GM19372 (cell line): ENCODE data around the gene HS6ST2.
"Not testable (repeated sequence)": the region's sequence is repeated elsewhere in the genome, so short reads cannot be mapped to it uniquely, and the experiment has no call there.

Source experiments
- ATAC-seq: cut with Tn5 transposase; IDR thresholded peaks from one replicate; pipeline ENCODE4 v1.9.1; 2021; ENCODE audit warnings: mild to moderate bottlenecking, low read depth, moderate library complexity; ENCODE audit not compliant: unreplicated experiment

The HS6ST2 gene

GRCh38 chrX:132958091-132958703, at the start of gene HS6ST2:
HS6ST2 (minus strand) TSS chrX:132958629.
- ATAC-seq, result no peak

DNA sequence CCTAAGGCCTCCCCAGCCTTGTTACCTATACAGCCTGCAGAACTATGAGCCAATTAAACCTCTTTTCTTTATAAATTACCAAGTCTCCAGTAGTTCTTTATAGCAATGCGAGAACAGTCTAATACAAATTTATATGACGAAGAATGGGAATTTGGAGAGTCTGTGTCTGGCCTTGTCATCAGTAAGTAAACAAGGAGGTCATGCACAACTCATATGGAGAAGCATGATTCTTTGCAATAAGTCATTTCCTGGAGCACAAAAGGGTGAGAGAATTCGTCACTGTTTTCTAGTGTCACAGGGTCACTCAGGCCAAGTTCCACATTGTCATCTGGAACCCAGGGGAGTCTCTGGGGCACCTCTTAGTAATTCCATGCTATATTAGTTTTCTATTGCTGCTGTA, 49.0 kb upstream of the HS6ST2 start:
- ATAC-seq, result no peak

DNA sequence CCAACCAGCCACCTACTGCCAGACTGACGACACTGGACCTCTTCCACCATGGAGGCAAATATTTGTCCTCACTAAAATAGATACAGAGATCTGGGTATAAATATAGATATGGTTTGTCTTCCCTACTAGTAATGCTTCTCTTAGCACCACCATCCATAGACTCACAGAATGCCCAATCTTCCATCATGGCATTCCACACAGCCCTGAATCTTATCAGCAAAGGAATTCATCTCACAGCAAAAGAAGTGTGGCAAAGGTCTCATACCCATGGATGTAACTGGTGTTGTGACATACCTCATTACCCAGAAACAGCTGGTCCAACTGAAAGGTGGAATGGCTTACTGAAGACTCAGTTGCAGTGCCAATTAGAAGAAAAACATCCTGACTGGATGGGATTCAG, 47.2 kb upstream of the HS6ST2 start:
- no peak for ATAC-seq

- ATAC-seq, result no peak
Measured at GRCh38 chrX:133005042-133005441, 46.6 kb upstream of the HS6ST2 start.

GRCh38 chrX:132999209-132999608, 40.8 kb upstream of the HS6ST2 start:
- ATAC-seq, result no peak

GRCh38 chrX:132990835-132991234, 32.4 kb upstream of the HS6ST2 start:
- ATAC-seq, result no peak

- no peak for ATAC-seq
Measured at GRCh38 chrX:132986556-132986955, 28.1 kb upstream of the HS6ST2 start.

DNA sequence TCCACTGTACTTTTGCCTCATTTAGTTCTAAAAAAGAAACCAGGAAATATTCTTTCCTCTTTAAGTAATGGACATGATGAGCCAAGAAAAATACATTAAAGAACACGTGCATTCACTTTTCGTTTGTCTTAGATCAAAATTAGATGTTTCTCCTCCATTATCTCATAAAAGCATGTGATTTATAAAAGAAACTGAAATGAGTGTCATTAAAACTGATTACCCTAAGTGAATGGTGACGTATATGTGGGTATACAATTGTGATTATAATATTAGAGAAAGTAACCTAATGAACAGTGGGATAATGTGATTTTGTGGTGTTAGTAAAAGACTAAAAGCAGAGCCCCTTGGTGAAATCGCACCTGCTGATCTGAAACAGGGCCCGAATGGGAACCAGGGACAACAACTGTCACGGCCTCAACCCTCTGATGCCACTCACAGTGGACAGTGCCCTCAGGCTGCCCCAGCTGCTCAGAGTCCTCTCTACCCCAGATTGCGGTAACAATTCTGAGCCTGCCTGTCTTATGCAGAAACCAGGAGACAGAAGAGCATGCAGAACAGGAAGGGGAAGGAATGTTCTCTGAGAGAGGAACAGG, 25.7 kb upstream of the HS6ST2 start:
- ATAC-seq, result no peak

- no peak for ATAC-seq
Measured at GRCh38 chrX:132983496-132983895, 25.1 kb upstream of the HS6ST2 start.

DNA sequence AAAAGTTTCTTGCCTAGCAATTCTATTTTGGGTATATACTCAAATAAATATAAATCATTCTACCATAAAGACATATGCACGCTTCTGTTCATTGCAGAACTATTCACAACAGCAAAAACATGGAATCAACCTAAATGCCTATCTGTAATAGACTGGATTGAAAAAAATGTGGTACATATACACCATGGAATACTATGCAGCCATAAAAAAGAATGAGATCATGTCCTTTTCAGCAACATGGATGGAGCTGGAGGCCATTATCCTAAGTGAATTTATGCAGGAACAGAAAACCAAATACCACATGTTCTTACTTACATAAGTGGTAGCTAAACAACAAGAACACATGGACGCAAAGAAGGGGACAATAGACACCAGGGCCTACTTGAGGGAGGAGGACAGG, 21.6 kb upstream of the HS6ST2 start:
- not testable (repeated sequence) for ATAC-seq

DNA sequence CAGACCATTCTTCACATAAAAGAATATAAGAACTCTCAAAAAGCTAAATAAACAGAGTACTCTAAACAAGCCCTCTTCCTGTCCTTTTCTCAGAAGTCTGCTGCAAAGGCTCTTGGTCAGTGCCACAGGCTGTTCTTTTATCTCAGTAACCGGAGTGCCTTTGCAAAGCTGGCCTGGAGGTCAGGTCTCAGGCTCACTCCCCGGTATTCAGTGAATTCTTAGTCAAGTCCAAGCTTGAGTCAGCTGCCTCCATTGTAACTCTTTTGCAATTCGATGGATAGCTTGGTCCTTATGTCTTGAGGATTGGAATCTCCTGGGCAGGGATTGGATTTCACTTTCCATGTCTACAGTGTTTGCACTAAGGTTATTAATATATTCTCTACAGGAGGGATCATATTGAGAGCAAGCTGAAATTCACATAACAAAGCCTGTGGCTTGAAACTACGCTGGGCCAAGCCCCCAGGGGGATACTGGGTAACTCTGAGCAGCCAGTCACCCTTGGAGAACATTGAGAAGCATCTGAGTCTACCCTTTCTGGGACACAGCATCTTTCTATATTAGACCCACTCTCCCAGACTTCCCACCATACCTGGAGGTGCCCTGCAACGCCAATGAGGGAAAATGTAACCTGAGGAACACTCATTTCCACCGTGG, 10.0 kb upstream of the HS6ST2 start:
- ATAC-seq, result no peak

DNA sequence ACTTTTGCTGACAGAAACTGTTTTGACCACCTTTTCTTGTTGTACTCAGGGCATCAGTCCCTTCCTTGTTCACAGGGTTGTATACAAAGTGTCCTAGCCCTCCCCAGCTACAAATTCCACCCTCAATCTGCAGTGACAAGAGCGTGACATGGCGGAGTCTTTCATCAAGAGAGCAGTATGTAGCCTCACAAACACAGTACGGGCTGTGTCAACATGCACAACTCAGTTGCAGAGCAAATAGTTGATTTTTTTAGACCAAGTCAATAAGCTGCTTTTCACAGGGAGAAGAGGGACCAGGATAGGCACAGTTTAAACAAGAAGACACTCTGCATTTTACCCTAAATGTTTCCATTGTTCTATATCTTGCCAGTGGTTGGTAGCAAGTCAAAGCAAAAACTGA, 8.6 kb upstream of the HS6ST2 start:
- ATAC-seq, result no peak

GRCh38 chrX:132965461-132965860, 7.0 kb upstream of the HS6ST2 start:
- no peak for ATAC-seq

GRCh38 chrX:132961511-132961910, 3.1 kb upstream of the HS6ST2 start:
- ATAC-seq, result no peak

GRCh38 chrX:132957211-132958090, 978 bp downstream of the HS6ST2 start:
- ATAC-seq, result no peak

DNA sequence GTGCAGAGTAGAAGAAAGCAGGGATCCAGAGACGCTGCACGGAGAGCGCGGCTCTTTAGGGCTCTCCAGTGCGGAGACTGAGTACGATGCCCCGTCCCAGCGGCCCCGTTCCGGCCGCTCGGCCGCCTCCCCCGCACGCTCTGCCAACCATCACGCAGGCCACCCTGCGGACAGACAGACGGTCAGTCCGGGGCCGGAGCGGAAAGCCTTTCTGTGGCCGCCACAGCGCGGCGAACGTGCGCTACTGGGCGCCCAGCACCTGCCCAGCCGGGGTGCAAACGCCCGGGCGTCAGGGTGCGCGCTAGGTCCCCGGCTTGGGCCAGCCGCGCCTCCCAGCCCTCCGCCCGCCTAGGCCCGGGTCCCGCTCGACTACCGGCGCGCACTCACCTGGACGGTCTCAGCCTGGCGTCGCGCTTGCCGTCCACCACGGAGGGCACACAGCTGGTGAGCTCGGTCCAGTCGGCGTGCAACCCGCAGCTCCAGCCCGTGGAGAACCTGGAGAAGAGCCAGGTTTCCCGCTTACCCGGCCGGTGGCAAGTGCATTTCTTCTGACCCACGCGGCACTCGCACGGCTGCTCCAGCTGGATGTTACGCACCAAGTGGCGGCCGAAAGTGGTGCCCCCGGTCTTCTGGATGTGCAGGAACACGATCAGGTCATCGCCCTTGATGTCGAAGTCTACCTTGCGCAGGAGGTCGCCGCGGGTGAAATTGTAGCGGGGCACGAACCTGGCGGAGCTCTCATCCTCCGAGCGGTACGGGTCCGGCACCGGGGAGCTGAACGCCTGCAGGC, 1.8 kb downstream of the HS6ST2 start:
- no peak for ATAC-seq

DNA sequence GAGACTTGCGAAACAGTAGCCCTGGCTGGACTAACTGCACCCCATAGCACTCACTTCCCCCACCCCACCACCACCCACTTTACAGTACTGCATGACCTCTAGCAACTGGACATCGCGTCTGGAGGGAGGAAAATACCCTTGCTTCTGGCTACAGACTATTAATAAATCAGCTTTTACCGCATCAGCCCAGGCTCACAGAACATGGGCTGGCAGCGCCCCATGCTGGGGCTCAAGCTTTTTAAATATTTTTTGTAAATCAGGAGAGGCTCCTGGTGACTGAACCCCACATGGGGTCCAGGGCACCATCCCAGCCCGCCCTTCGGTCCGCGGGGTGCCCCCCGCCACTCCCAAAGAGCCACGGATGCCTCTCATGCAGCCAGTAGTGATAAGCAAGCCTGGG, 2.7 kb downstream of the HS6ST2 start:
- ATAC-seq, result no peak

DNA sequence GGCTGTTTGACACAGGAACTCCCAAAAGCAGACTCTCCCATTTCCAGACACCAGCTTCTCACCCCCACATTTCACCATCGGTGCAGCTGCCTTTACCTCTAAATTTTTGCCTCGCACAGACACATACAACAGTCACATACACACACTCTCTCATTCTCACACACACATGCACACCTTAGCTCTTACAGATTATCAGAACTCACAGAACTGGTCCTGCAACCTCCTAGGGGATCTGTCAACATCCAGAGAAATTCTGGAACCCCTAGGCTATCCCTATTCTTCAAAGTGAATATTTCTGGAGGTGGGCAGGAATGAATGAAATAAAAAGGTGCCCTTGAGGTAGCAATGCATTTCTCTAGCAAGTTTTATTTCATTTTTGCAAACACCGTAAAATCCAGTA, 4.1 kb downstream of the HS6ST2 start:
- ATAC-seq, result no peak

DNA sequence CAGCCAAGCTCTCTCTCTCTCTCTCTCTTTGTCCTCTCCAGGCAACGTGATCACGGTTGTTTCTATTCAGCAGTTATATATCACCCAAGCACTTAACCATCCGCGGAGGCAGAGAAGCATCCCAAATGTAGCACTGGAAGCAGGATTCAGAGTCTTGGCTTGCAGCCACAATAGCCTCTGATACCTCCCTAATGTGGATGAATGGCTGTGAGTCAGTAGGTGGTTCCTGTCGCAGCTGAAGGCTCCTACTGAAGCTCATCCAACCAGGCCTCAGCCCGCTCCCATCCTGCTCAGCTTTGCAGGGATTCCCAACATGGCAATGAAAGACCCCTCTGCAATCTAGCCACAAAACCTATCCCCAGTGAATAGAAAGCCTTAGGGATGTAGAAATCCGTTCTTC, 5.1 kb downstream of the HS6ST2 start:
- no peak for ATAC-seq

GRCh38 chrX:132948648-132949260, 9.7 kb downstream of the HS6ST2 start:
- no peak for ATAC-seq
